Liver (tissue), 9 donors: ENCODE measurements around the gene RAD51B. TPM values are rescaled to one million over a fixed set of nuclear protein-coding genes. Genes with fewer than 3 reads are reported as not detected.

Source experiments
- DNase-seq: peaks from one replicate; pipeline ENCODE4 v3.0.0-alpha.2; 2017; ENCODE audit warnings: low spot score
- H3K27ac ChIP-seq, 2 donors: one replicate each; pipeline ENCODE4 v1.7.0; 2013; ENCODE audit warnings: inconsistent platforms in 2 of 2, low read length in 2 of 2, control low read depth in 1 of 2, low read depth in 1 of 2, mild to moderate bottlenecking in 1 of 2
- H3K27me3 ChIP-seq, 4 donors: one replicate each; pipeline versions ENCODE4 v1.6.1 to v1.7.0; 2013; ENCODE audit warnings: low read length in 3 of 4, inconsistent platforms in 1 of 4, mild to moderate bottlenecking in 1 of 4, moderate library complexity in 1 of 4; ENCODE audit not compliant: control insufficient read depth in 4 of 4, insufficient read depth in 4 of 4
- H3K36me3 ChIP-seq, 4 donors: one replicate each; pipeline versions ENCODE4 v1.6.1 to v1.7.0; 2013; ENCODE audit warnings: low read length in 3 of 4, mild to moderate bottlenecking in 3 of 4, low read depth in 1 of 4, moderate library complexity in 1 of 4; ENCODE audit not compliant: control insufficient read depth in 4 of 4, insufficient read depth in 3 of 4
- H3K4me1 ChIP-seq, 4 donors: one replicate each; pipeline versions ENCODE4 v1.6.1 to v1.7.0; 2013; ENCODE audit warnings: low read length in 3 of 4, mild to moderate bottlenecking in 3 of 4, moderate library complexity in 1 of 4; ENCODE audit not compliant: control insufficient read depth in 4 of 4, insufficient read depth in 4 of 4
- H3K4me3 ChIP-seq, 3 donors: one replicate each; pipeline versions ENCODE4 v1.6.1 to v1.7.0; 2013; ENCODE audit warnings: low read length in 3 of 3, control low read depth in 1 of 3, low read depth in 1 of 3, mild to moderate bottlenecking in 1 of 3
- H3K9ac ChIP-seq, 2 donors: one replicate each; pipeline ENCODE4 v1.7.0; 2013; ENCODE audit warnings: low read length in 2 of 2, mild to moderate bottlenecking in 2 of 2, moderate library complexity in 2 of 2, control low read depth in 1 of 2, low read depth in 1 of 2
- H3K9me3 ChIP-seq, 4 donors: one replicate each; pipeline versions ENCODE4 v1.6.1 to v1.7.0; 2013; ENCODE audit warnings: low read length in 3 of 4; ENCODE audit not compliant: control insufficient read depth in 4 of 4
- EGR1 ChIP-seq, 2 donors: IDR thresholded peaks; 2 replicates each; pipeline ENCODE4 v1.6.1; 2016 to 2018; ENCODE audit warnings: antibody characterized with exemption in 2 of 2, low read depth in 2 of 2
- FOXA2 ChIP-seq: IDR thresholded peaks from 2 replicates; pipeline ENCODE4 v1.6.1; 2016; ENCODE audit warnings: antibody characterized with exemption
- HNF4A ChIP-seq, 2 donors: conservative IDR thresholded peaks; 2 replicates each; pipeline ENCODE4 v1.6.1; 2016; ENCODE audit warnings: antibody characterized with exemption in 2 of 2, mild to moderate bottlenecking in 2 of 2
- HNF4G ChIP-seq: IDR thresholded peaks from 2 replicates; pipeline ENCODE4 v1.6.1; 2016; ENCODE audit warnings: antibody characterized with exemption
- JUND ChIP-seq, 2 donors: IDR thresholded peaks; 2 replicates each; pipeline ENCODE4 v1.6.1; 2016; ENCODE audit warnings: antibody characterized with exemption in 2 of 2
- MAX ChIP-seq: IDR thresholded peaks from 2 replicates; pipeline ENCODE4 v1.6.1; 2016; ENCODE audit warnings: antibody characterized with exemption
- NR2F2 ChIP-seq: IDR thresholded peaks from 2 replicates; pipeline ENCODE4 v1.6.1; 2016; ENCODE audit warnings: antibody characterized with exemption
- RAD21 ChIP-seq, 2 donors: IDR thresholded peaks; 2 replicates each; pipeline ENCODE4 v1.6.1; 2016; ENCODE audit warnings: antibody characterized with exemption in 2 of 2, mild to moderate bottlenecking in 2 of 2
- RXRA ChIP-seq, 2 donors: IDR thresholded peaks; 2 replicates each; pipeline ENCODE4 v1.6.1; 2017 to 2018; ENCODE audit warnings: antibody characterized with exemption in 2 of 2, mild to moderate bottlenecking in 1 of 2
- SP1 ChIP-seq: IDR thresholded peaks from 2 replicates; pipeline ENCODE4 v1.6.1; 2018; ENCODE audit warnings: antibody characterized with exemption, mild to moderate bottlenecking
- TAF1 ChIP-seq: conservative IDR thresholded peaks from 2 replicates; pipeline ENCODE4 v1.6.1; 2016; ENCODE audit warnings: antibody characterized with exemption, mild to moderate bottlenecking
- YY1 ChIP-seq: IDR thresholded peaks from 2 replicates; pipeline ENCODE4 v1.6.1; 2016; ENCODE audit warnings: antibody characterized with exemption, mild to moderate bottlenecking
- ZBTB33 ChIP-seq: IDR thresholded peaks from 2 replicates; pipeline ENCODE4 v1.6.1; 2016; ENCODE audit warnings: antibody characterized with exemption
- WGBS: extraction: QIAGEN DNeasy Blood & Tissue Kit; methylation state at CpG from one replicate; pipeline ENCODE4 v1.1.7; 2013; 5-methylcytosine and 5-hydroxymethylcytosine counted together
- polyA plus RNA-seq, 2 donors: library from polyadenylated mRNA; stranded (reverse) in 1 of 2; unstranded in 1 of 2; fragments of 200-250 nt in 1 of 2; fragments of >200 nt in 1 of 2; fragmentation: Nextera tagmentation in 1 of 2; extraction: Ambion mirVana in 1 of 2; gene quantifications; one replicate each; pipeline versions ENCODE4 v1.2.1 to v1.2.3, GENCODE V29; 2013 to 2015
- total RNA-seq, 2 donors: library from RNA; depleted of rRNA; stranded (reverse); fragments of >200 nt; gene quantifications; one replicate each; pipeline ENCODE4 v1.2.3, GENCODE V29; 2014
- TF ChIP-seq, protein P1 (sequence below): fragments of 150-350 bp; IDR thresholded peaks from 2 replicates; pipeline ENCODE4 v1.5.1; 2017; ENCODE audit warnings: improper control_type of control experiment, low read depth, low read length; ENCODE audit not compliant: missing input control
- TF ChIP-seq, protein P2 (sequence below): IDR thresholded peaks from 2 replicates; pipeline ENCODE4 v1.6.1; 2016; ENCODE audit warnings: antibody characterized with exemption, mild to moderate bottlenecking
- donor health status: healthy.
- donor health status: healthy.
- donor health status: healthy.
- donor health status: healthy.
- donor health status: healthy.

The RAD51B gene
- total and polyA plus RNA-seq, 4 donors, result 0.81 to 12.9 (median 2.4) TPM

- DNase-seq, result no peak
Observed at GRCh38 chr14:68527329-68527851, 707.8 kb downstream of the RAD51B start.

GRCh38 chr14:68528040-68528687, 708.6 kb downstream of the RAD51B start:
- Histone ChIP-seq H3K9ac (no peak overlapping the region), H3K9me3 (peaks cover 0 to 14% (median 0%) of the 10 kb centered on the region in 4 donors), H3K27ac (no peak overlapping the region), H3K27me3 (no peaks in the 10 kb centered on the region), H3K4me1 (peaks cover 3 to 25% (median 14%) of the 10 kb centered on the region in 4 donors), H3K36me3 (no peaks in the 10 kb centered on the region), H3K4me3 (no peak overlapping the region)
- no peak for DNase-seq
- 96% methylated on average over 2 of the region's 2 CpGs for WGBS
- TF ChIP-seq TAF1 (no peak), SP1 (no peak), YY1 (no peak), RAD21 (IDR thresholded peaks at IDR 0.05) (no peak), FOXA2 (no peak), HNF4A (conservative IDR thresholded peaks at IDR 0.05) (no peak), MAX (no peak), JUND (IDR thresholded peaks at IDR 0.05) (no peak), RXRA (IDR thresholded peaks at IDR 0.05) (no peak), HNF4G (no peak)
- TF ChIP-seq, protein P1, sequence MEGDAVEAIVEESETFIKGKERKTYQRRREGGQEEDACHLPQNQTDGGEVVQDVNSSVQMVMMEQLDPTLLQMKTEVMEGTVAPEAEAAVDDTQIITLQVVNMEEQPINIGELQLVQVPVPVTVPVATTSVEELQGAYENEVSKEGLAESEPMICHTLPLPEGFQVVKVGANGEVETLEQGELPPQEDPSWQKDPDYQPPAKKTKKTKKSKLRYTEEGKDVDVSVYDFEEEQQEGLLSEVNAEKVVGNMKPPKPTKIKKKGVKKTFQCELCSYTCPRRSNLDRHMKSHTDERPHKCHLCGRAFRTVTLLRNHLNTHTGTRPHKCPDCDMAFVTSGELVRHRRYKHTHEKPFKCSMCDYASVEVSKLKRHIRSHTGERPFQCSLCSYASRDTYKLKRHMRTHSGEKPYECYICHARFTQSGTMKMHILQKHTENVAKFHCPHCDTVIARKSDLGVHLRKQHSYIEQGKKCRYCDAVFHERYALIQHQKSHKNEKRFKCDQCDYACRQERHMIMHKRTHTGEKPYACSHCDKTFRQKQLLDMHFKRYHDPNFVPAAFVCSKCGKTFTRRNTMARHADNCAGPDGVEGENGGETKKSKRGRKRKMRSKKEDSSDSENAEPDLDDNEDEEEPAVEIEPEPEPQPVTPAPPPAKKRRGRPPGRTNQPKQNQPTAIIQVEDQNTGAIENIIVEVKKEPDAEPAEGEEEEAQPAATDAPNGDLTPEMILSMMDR, result no peak
- TF ChIP-seq, protein P2, sequence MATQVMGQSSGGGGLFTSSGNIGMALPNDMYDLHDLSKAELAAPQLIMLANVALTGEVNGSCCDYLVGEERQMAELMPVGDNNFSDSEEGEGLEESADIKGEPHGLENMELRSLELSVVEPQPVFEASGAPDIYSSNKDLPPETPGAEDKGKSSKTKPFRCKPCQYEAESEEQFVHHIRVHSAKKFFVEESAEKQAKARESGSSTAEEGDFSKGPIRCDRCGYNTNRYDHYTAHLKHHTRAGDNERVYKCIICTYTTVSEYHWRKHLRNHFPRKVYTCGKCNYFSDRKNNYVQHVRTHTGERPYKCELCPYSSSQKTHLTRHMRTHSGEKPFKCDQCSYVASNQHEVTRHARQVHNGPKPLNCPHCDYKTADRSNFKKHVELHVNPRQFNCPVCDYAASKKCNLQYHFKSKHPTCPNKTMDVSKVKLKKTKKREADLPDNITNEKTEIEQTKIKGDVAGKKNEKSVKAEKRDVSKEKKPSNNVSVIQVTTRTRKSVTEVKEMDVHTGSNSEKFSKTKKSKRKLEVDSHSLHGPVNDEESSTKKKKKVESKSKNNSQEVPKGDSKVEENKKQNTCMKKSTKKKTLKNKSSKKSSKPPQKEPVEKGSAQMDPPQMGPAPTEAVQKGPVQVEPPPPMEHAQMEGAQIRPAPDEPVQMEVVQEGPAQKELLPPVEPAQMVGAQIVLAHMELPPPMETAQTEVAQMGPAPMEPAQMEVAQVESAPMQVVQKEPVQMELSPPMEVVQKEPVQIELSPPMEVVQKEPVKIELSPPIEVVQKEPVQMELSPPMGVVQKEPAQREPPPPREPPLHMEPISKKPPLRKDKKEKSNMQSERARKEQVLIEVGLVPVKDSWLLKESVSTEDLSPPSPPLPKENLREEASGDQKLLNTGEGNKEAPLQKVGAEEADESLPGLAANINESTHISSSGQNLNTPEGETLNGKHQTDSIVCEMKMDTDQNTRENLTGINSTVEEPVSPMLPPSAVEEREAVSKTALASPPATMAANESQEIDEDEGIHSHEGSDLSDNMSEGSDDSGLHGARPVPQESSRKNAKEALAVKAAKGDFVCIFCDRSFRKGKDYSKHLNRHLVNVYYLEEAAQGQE, result no peak

More at GRCh38 chr14:68527329-68527851, 707.8 kb downstream of the RAD51B start:
- Histone ChIP-seq H3K4me3 (no peak overlapping the region), H3K27me3 (no peaks in the 10 kb centered on the region), H3K9me3 (peaks cover 0 to 14% (median 0%) of the 10 kb centered on the region in 4 donors), H3K9ac (no peak overlapping the region), H3K4me1 (peaks cover 5 to 33% (median 20%) of the 10 kb centered on the region in 4 donors), H3K27ac (peak overlapping the region; percentile 9 to 67), H3K36me3 (no peaks in the 10 kb centered on the region)
- WGBS, result 86% methylated on average over 1 of the region's 1 CpG
- no peak for TF ChIP-seq HNF4G
- TF ChIP-seq NR2F2, result no peak
- TF ChIP-seq EGR1 (IDR thresholded peaks at IDR 0.05; ENCODE audit: low read depth in 2 of 2), result no peak
- TF ChIP-seq ZBTB33, result no peak
